Neuronal stem cell (in vitro differentiated cells): Measurements from ENCODE around the gene GAS7.

Experiments used
- DNase-seq: peaks from one replicate; pipeline ENCODE4 v3.0.0-alpha.2; 2013; ENCODE audit warnings: low spot score
- H2AFZ ChIP-seq: one replicate; pipeline ENCODE4 v1.6.1; 2013; ENCODE audit warnings: mild to moderate bottlenecking, low read length, inconsistent platforms
- H2AK5ac ChIP-seq: 2 replicates; pipeline ENCODE4 v1.6.1; 2013; ENCODE audit warnings: low read depth, mild to moderate bottlenecking, inconsistent platforms, low read length, moderate library complexity, mixed read lengths
- H2BK120ac ChIP-seq: 2 replicates; pipeline ENCODE4 v1.6.1; 2013; ENCODE audit warnings: low read depth, mild to moderate bottlenecking, inconsistent platforms, low read length, moderate library complexity, mixed read lengths
- H2BK12ac ChIP-seq: one replicate; pipeline ENCODE4 v1.6.1; 2013; ENCODE audit warnings: low read length, inconsistent platforms
- H2BK15ac ChIP-seq: 2 replicates; pipeline ENCODE4 v1.6.1; 2013; ENCODE audit warnings: mild to moderate bottlenecking, low read length, inconsistent platforms, mixed read lengths
- H2BK5ac ChIP-seq: one replicate; pipeline ENCODE4 v1.6.1; 2013; ENCODE audit warnings: inconsistent platforms, mild to moderate bottlenecking, low read length, moderate library complexity
- H3K14ac ChIP-seq: one replicate; pipeline ENCODE4 v1.6.1; 2013; ENCODE audit warnings: low read length, inconsistent platforms
- H3K18ac ChIP-seq: 2 replicates; pipeline ENCODE4 v1.6.1; 2013; ENCODE audit warnings: low read length, inconsistent platforms
- H3K23ac ChIP-seq: 2 replicates; pipeline ENCODE4 v1.6.1; 2013; ENCODE audit warnings: low read depth, mild to moderate bottlenecking, mixed read lengths, low read length, inconsistent platforms; ENCODE audit not compliant: poor library complexity
- H3K27ac ChIP-seq: replicated peaks from 3 replicates; pipeline ENCODE4 v1.5.1; 2013; ENCODE audit warnings: low read length, inconsistent platforms
- H3K27me3 ChIP-seq, 3 experiments: 2 replicates each; pipeline ENCODE4 v1.6.1; 2013; ENCODE audit warnings: low read length in 3 of 3, mild to moderate bottlenecking in 2 of 3, inconsistent platforms in 1 of 3, low read depth in 1 of 3, mixed read lengths in 1 of 3, moderate library complexity in 1 of 3; ENCODE audit not compliant: control insufficient read depth in 3 of 3, insufficient read depth in 3 of 3
- H3K36me3 ChIP-seq, 2 donors: replicated peaks in 1 of 2; 2 replicates each; pipeline ENCODE4 v1.6.1; 2013; ENCODE audit warnings: low read length in 2 of 2; ENCODE audit not compliant: control insufficient read depth in 2 of 2, insufficient read depth in 2 of 2
- H3K4ac ChIP-seq: 2 replicates; pipeline ENCODE4 v1.6.1; 2013; ENCODE audit warnings: inconsistent platforms, mild to moderate bottlenecking, low read length, moderate library complexity
- H3K4me1 ChIP-seq, 2 donors: 1 replicate in 1 of 2; 2 replicates in 1 of 2; pipeline ENCODE4 v1.6.1; 2013; ENCODE audit warnings: low read length in 2 of 2, low read depth in 1 of 2; ENCODE audit not compliant: control insufficient read depth in 2 of 2, insufficient read depth in 1 of 2
- H3K4me2 ChIP-seq: one replicate; pipeline ENCODE4 v1.6.1; 2013; ENCODE audit warnings: mild to moderate bottlenecking, low read length, inconsistent platforms; ENCODE audit not compliant: insufficient read depth, poor library complexity, severe bottlenecking
- H3K4me3 ChIP-seq, 2 donors: 2 replicates each; pipeline ENCODE4 v1.5.1; 2013; ENCODE audit warnings: low read length in 2 of 2, mild to moderate bottlenecking in 2 of 2, inconsistent platforms in 1 of 2, moderate library complexity in 1 of 2
- H3K79me1 ChIP-seq: one replicate; pipeline ENCODE4 v1.6.1; 2013; ENCODE audit warnings: low read depth, mild to moderate bottlenecking, inconsistent platforms, low read length, moderate library complexity
- H3K9ac ChIP-seq: one replicate; pipeline ENCODE4 v1.6.1; 2013; ENCODE audit warnings: mild to moderate bottlenecking, low read depth, low read length, inconsistent platforms; ENCODE audit not compliant: poor library complexity
- H3K9me3 ChIP-seq, 2 donors: replicated peaks in 1 of 2; 2 replicates each; pipeline versions ENCODE3 to v1.6.1; 2013; ENCODE audit warnings: low read length in 2 of 2, mild to moderate bottlenecking in 2 of 2, inconsistent platforms in 1 of 2, low read depth in 1 of 2, mixed read lengths in 1 of 2, moderate library complexity in 1 of 2; ENCODE audit not compliant: control insufficient read depth in 2 of 2, insufficient read depth in 1 of 2
- H4K8ac ChIP-seq: one replicate; pipeline ENCODE4 v1.6.1; 2013; ENCODE audit warnings: low read depth, mild to moderate bottlenecking, inconsistent platforms, low read length, moderate library complexity
- H4K91ac ChIP-seq: one replicate; pipeline ENCODE4 v1.6.1; 2013; ENCODE audit warnings: low read length, low read depth, mild to moderate bottlenecking, inconsistent platforms; ENCODE audit not compliant: poor library complexity
- WGBS, 2 donors: extraction: QIAGEN DNeasy Blood & Tissue Kit; methylation state at CpG; one replicate each; pipeline ENCODE4 v1.1.7; 2013; ENCODE audit warnings: missing lambda C conversion rate in 2 of 2, mixed read lengths in 1 of 2; ENCODE audit not compliant: insufficient read length in 2 of 2, insufficient replicate concordance in 1 of 2; ENCODE audit errors: extremely low coverage in 2 of 2; 5-methylcytosine and 5-hydroxymethylcytosine counted together

The GAS7 gene

GRCh38 chr17:9984768-9985167 lies 213.6 kb downstream of the GAS7 start:
- no peaks in the 10 kb centered on the region for H3K79me1 ChIP-seq
- H2BK5ac ChIP-seq: no peak overlapping the region
- peak overlapping the region; percentile 40 for H2BK120ac ChIP-seq
- H3K4ac ChIP-seq: no peak overlapping the region
- no peak overlapping the region for H3K27ac ChIP-seq
- H4K91ac ChIP-seq: peak overlapping the region; percentile 32
- H3K14ac ChIP-seq: no peak overlapping the region
- H4K8ac ChIP-seq: no peak overlapping the region
- WGBS, 2 donors: no CpG with 5 or more reads among the region's 9 CpGs
- H3K36me3 ChIP-seq: no peaks in the 10 kb centered on the region
- H3K9ac ChIP-seq: no peak overlapping the region
- H3K27me3 ChIP-seq: no peaks in the 10 kb centered on the region
- H2BK12ac ChIP-seq: no peak overlapping the region
- no peak overlapping the region for H3K23ac ChIP-seq
- H3K4me1 ChIP-seq: no peaks in the 10 kb centered on the region
- H3K9me3 ChIP-seq: no peaks in the 10 kb centered on the region
- no peak overlapping the region for H3K4me3 ChIP-seq
- H3K18ac ChIP-seq: peak overlapping the region; percentile 19
- H2BK15ac ChIP-seq: no peak overlapping the region
- H2AK5ac ChIP-seq: peak overlapping the region; percentile 85
- no peak overlapping the region for H2AFZ ChIP-seq
- DNase-seq: no peak
- no peak overlapping the region for H3K4me2 ChIP-seq

GRCh38 chr17:9982159-9982558 lies 216.2 kb downstream of the GAS7 start:
- Histone ChIP-seq H3K4me1 (peaks cover 0 to 4% of the 10 kb centered on the region in 2 donors), H3K27me3 (no peaks in the 10 kb centered on the region), H3K23ac (no peak overlapping the region), H4K91ac (no peak overlapping the region), H3K79me1 (no peaks in the 10 kb centered on the region), H3K4ac (no peak overlapping the region), H3K36me3 (no peaks in the 10 kb centered on the region), H3K4me3 (no peak overlapping the region), H4K8ac (no peak overlapping the region), H3K4me2 (no peak overlapping the region), H3K9ac (no peak overlapping the region), H2AFZ (no peak overlapping the region), H3K18ac (no peak overlapping the region), H2AK5ac (peak overlapping the region; percentile 30), H3K9me3 (no peaks in the 10 kb centered on the region), H2BK120ac (no peak overlapping the region), H2BK5ac (no peak overlapping the region), H3K27ac (no peak overlapping the region), H3K14ac (no peak overlapping the region), H2BK15ac (no peak overlapping the region), H2BK12ac (no peak overlapping the region)
- no peak for DNase-seq
- no CpG with 5 or more reads among the region's 3 CpGs for WGBS, 2 donors

- WGBS, 2 donors: no CpG with 5 or more reads among the region's 4 CpGs
- H3K36me3 ChIP-seq: no peaks in the 10 kb centered on the region
- no peak overlapping the region for H3K4me3 ChIP-seq
- no peak overlapping the region for H3K9ac ChIP-seq
- H2BK5ac ChIP-seq: no peak overlapping the region
- no peak overlapping the region for H2BK12ac ChIP-seq
- H3K18ac ChIP-seq: peak overlapping the region; percentile 67
- peak overlapping the region; percentile 30 for H2AK5ac ChIP-seq
- peaks cover 0 to 4% of the 10 kb centered on the region in 2 donors for H3K4me1 ChIP-seq
- no peaks in the 10 kb centered on the region for H3K9me3 ChIP-seq
- no peak overlapping the region for H2AFZ ChIP-seq
- H3K79me1 ChIP-seq: no peaks in the 10 kb centered on the region
- peak overlapping the region; percentile 37 for H2BK15ac ChIP-seq
- no peak overlapping the region for H3K27ac ChIP-seq
- DNase-seq: no peak
- H3K4me2 ChIP-seq: no peak overlapping the region
- H3K23ac ChIP-seq: no peak overlapping the region
- no peak overlapping the region for H3K14ac ChIP-seq
- no peak overlapping the region for H3K4ac ChIP-seq
- no peak overlapping the region for H2BK120ac ChIP-seq
- H4K91ac ChIP-seq: no peak overlapping the region
- H3K27me3 ChIP-seq: no peaks in the 10 kb centered on the region
- H4K8ac ChIP-seq: no peak overlapping the region
Observed at GRCh38 chr17:9981344-9981915, 217.0 kb downstream of the GAS7 start.

GRCh38 chr17:9979463-9979995 lies 218.9 kb downstream of the GAS7 start:
- Histone ChIP-seq H2BK12ac (no peak overlapping the region), H3K4me3 (no peak overlapping the region), H3K4ac (no peak overlapping the region), H4K91ac (no peak overlapping the region), H3K4me2 (no peak overlapping the region), H2BK15ac (peak overlapping the region; percentile 28), H3K4me1 (peaks cover 0 to 4% of the 10 kb centered on the region in 2 donors), H3K18ac (peak overlapping the region; percentile 80), H3K9me3 (no peaks in the 10 kb centered on the region), H3K14ac (no peak overlapping the region), H2BK5ac (no peak overlapping the region), H3K27me3 (no peaks in the 10 kb centered on the region), H2AK5ac (peak overlapping the region; percentile 3), H3K27ac (no peak overlapping the region), H2BK120ac (no peak overlapping the region), H3K23ac (no peak overlapping the region), H4K8ac (peak overlapping the region; percentile 75), H3K79me1 (no peaks in the 10 kb centered on the region), H2AFZ (no peak overlapping the region), H3K9ac (no peak overlapping the region), H3K36me3 (no peaks in the 10 kb centered on the region)
- no CpG with 5 or more reads among the region's 13 CpGs for WGBS, 2 donors
- DNase-seq: no peak
